Stomach (tissue), 9 donors: ENCODE measurements around the gene DNAI1. TPM values are rescaled to one million over a fixed set of nuclear protein-coding genes. Genes with fewer than 3 reads are reported as not detected.

Source experiments
- DNase-seq, 2 donors: peaks; one replicate each; pipeline versions ENCODE4 v3.0.0 to v3.0.0-alpha.2; 2013 to 2019
- H3K27ac ChIP-seq, 5 donors: fragments of 200-600 bp in 4 of 5; sonication (generic) in 4 of 5; one replicate each; pipeline ENCODE4 v1.5.1; 2013 to 2019; ENCODE audit warnings: mild to moderate bottlenecking in 1 of 5, moderate library complexity in 1 of 5
- H3K27me3 ChIP-seq, 3 donors: fragments of 200-600 bp; sonication (generic); one replicate each; pipeline ENCODE4 v1.5.1; 2017 to 2019; ENCODE audit warnings: mixed run types in 1 of 3
- H3K36me3 ChIP-seq, 4 donors: fragments of 200-600 bp; sonication (generic); 1 replicate in 3 of 4; 2 replicates in 1 of 4; pipeline ENCODE4 v1.5.1; 2016 to 2019
- H3K4me1 ChIP-seq, 4 donors: fragments of 200-600 bp; sonication (generic); one replicate each; pipeline ENCODE4 v1.5.1; 2016 to 2019
- H3K4me3 ChIP-seq, 4 donors: fragments of 200-600 bp; sonication (generic) in 3 of 4; one replicate each; pipeline ENCODE4 v1.5.1; 2016 to 2019; ENCODE audit warnings: mild to moderate bottlenecking in 1 of 4
- H3K9me3 ChIP-seq, 4 donors: fragments of 200-600 bp; sonication (generic); one replicate each; pipeline ENCODE4 v1.5.1; 2016 to 2019
- EP300 ChIP-seq: sonication (generic); formaldehyde crosslinking; IDR thresholded peaks from one replicate; pipeline ENCODE4 v1.6.1; 2017; ENCODE audit warnings: antibody characterized with exemption
- POLR2A ChIP-seq, 4 donors: fragments of 450-650 bp; IDR thresholded peaks; one replicate each; pipeline ENCODE4 v1.6.1; 2016; ENCODE audit warnings: antibody characterized with exemption in 4 of 4, control low read depth in 2 of 4, mild to moderate bottlenecking in 1 of 4, moderate library complexity in 1 of 4
- POLR2AphosphoS5 ChIP-seq, 3 donors: sonication (generic); formaldehyde crosslinking; IDR thresholded peaks; one replicate each; pipeline ENCODE4 v1.6.1; 2016; ENCODE audit warnings: antibody characterized with exemption in 3 of 3
- WGBS, 5 donors: extraction: QIAGEN DNeasy Blood & Tissue Kit in 3 of 5; methylation state at CpG; one replicate each; pipeline versions ENCODE4 v1.1.5 to v1.1.7; 2013 to 2018; 5-methylcytosine and 5-hydroxymethylcytosine counted together
- intact Hi-C: fragments of 100-400 bp; cut with DNase I; formaldehyde crosslinking; loops from one replicate; pipeline ENCODE4 v1.15.1; 2023; ENCODE audit warnings: low total_unique reads
- polyA plus RNA-seq, 3 donors: library from polyadenylated mRNA; stranded (reverse); fragments of 200-250 nt; gene quantifications; one replicate each; pipeline ENCODE4 v1.2.3, GENCODE V29; 2013
- total RNA-seq, 5 donors: library from RNA; depleted of rRNA; stranded (reverse); fragments of >200 nt; gene quantifications; one replicate each; pipeline versions ENCODE4 v1.1.0 to v1.2.3, GENCODE V29; 2014 to 2016
- TF ChIP-seq, protein P1 (sequence below), 7 experiments: fragments of 450-650 bp in 4 of 7; fragments of 200-600 bp in 3 of 7; sonication (generic) in 3 of 7; IDR thresholded peaks; one replicate each; pipeline ENCODE4 v1.5.1; 2016 to 2019; ENCODE audit warnings: antibody characterized with exemption in 7 of 7, control low read depth in 2 of 7, mild to moderate bottlenecking in 1 of 7
- donor health status: healthy with polysubstance abuse.
- donor health status: Bipolar disorder and iron deficiency.
- donor health status: healthy.

Gene DNAI1
- total and polyA plus RNA-seq, 8 donors: 0.31 to 1.0 TPM; not detected in 6

DNA sequence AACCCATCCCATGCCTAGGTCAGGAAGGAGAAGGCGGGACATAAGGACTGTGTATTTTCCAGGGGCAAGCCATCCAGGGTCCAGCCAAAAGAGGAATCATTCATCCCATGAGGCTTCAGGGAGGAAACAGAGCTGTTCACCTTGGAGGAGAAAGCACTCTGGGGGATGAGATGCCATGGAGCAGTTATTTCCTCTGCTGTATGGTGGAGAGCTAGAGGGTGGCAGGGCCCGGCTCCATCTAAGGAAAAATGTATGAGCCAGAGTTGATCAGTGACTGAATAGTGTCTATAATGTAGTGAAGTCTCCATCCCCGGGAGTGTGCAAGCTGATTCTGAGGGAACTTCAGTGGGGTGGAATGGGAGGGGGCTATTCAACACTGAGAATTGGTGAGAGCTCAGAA, 56.2 kb downstream of the DNAI1 start:
- 89 to 100% (median 95%) methylated on average over 3 of the region's 3 CpGs for WGBS, 5 donors
- no peaks in the 10 kb centered on the region for H3K36me3 ChIP-seq
- intact Hi-C loops: no loop called here
- peaks cover 0 to 21% (median 9%) of the 10 kb centered on the region in 4 donors for H3K4me1 ChIP-seq
- TF ChIP-seq EP300 (no peak), POLR2AphosphoS5 (IDR thresholded peaks at IDR 0.05) (no peak), POLR2A (IDR thresholded peaks at IDR 0.05) (no peak)
- TF ChIP-seq, protein P1, sequence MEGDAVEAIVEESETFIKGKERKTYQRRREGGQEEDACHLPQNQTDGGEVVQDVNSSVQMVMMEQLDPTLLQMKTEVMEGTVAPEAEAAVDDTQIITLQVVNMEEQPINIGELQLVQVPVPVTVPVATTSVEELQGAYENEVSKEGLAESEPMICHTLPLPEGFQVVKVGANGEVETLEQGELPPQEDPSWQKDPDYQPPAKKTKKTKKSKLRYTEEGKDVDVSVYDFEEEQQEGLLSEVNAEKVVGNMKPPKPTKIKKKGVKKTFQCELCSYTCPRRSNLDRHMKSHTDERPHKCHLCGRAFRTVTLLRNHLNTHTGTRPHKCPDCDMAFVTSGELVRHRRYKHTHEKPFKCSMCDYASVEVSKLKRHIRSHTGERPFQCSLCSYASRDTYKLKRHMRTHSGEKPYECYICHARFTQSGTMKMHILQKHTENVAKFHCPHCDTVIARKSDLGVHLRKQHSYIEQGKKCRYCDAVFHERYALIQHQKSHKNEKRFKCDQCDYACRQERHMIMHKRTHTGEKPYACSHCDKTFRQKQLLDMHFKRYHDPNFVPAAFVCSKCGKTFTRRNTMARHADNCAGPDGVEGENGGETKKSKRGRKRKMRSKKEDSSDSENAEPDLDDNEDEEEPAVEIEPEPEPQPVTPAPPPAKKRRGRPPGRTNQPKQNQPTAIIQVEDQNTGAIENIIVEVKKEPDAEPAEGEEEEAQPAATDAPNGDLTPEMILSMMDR (IDR thresholded peaks at IDR 0.05): no peak
- no peaks in the 10 kb centered on the region for H3K9me3 ChIP-seq
- no peaks in the 10 kb centered on the region for H3K27me3 ChIP-seq
- no peak for DNase-seq
- no peak overlapping the region for H3K4me3 ChIP-seq
- no peak overlapping the region for H3K27ac ChIP-seq

DNA sequence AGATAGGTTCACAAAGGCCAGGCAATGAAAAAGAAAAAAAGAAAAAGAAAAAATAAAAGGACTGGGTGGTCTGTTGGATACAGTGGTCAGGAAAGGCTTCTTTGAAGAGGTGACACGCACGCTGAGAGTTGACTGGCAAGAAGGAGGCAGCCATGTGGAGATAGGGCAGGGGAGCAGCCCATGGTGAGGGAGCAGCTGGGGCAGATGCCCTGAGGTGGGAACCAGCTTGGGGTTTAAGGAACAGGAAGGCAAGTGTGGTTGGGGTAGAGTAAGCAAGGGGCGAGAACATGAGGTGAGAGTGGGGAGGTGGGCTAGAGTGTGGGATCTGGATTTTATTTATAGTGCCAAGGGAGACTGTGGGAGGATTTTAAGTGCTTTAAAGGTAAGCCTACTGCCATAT, 57.4 kb downstream of the DNAI1 start:
- Histone ChIP-seq H3K27ac (no peak overlapping the region), H3K9me3 (no peaks in the 10 kb centered on the region), H3K27me3 (no peaks in the 10 kb centered on the region), H3K4me1 (peaks cover 0 to 21% (median 9%) of the 10 kb centered on the region in 4 donors), H3K4me3 (no peak overlapping the region), H3K36me3 (no peaks in the 10 kb centered on the region)
- intact Hi-C loops: no loop called here
- 86 to 90% (median 90%) methylated on average over 3 of the region's 3 CpGs for WGBS, 5 donors
- no peak for DNase-seq
- TF ChIP-seq EP300 (no peak), POLR2A (IDR thresholded peaks at IDR 0.05) (no peak)
- TF ChIP-seq, protein P1 (IDR thresholded peaks at IDR 0.05): no peak

DNA sequence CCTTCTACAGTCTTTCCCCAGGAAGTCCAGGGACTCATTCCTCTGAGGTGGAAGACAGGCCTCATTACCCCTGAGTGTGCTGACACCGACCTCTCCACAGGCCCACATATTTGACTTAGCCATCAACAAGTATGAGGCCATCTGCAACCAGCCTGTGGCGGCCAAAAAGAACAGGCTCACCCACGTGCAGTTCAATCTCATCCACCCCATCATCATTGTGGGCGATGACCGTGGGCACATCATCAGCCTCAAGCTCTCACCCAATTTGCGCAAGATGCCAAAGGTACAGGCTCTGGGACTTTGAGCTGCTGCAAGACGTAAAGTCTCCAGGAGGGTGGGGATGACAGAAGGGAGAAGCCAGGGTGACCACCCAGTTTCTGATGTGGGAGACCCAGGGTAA, 58.6 kb downstream of the DNAI1 start:
- intact Hi-C loops: no loop called here
- no peaks in the 10 kb centered on the region for H3K9me3 ChIP-seq
- WGBS, 5 donors: 82 to 94% (median 85%) methylated on average over 5 to 7 of the region's 7 CpGs
- DNase-seq: no peak
- H3K4me1 ChIP-seq: peaks cover 0 to 19% (median 12%) of the 10 kb centered on the region in 4 donors
- peaks cover 0 to 5% (median 0%) of the 10 kb centered on the region in 3 donors for H3K27me3 ChIP-seq
- H3K36me3 ChIP-seq: no peaks in the 10 kb centered on the region
- no peak overlapping the region for H3K27ac ChIP-seq
- H3K4me3 ChIP-seq: no peak overlapping the region
- TF ChIP-seq, protein P1 (IDR thresholded peaks at IDR 0.05): no peak
- no peak for TF ChIP-seq POLR2A (IDR thresholded peaks at IDR 0.05)
- no peak for TF ChIP-seq EP300
- TF ChIP-seq POLR2AphosphoS5 (IDR thresholded peaks at IDR 0.05): no peak

DNA sequence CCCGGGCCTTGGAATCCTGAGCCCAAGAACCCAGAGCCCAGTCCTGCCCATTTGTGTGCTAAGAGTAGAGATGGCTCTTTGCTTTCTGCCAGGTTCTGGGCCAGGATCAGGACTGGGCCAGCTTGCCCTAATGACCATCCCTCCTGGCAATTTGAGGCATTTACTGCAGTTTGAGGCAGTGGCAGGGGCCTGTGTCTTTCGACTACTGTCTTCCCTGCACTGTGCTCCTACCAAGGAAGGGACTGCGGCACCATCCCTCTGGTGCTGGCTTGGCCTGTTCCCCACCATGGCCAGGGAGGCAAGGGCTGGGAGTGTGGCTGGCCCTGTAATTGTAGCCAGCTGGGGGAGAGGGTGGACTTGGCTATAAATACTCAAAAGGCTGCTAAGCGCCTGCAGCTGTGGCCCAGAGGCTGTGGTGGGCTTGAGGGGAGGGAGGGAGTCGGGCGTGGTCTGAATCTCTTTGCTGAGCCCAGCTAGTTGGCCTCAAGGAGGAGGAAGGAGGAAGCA, 59.6 kb downstream of the DNAI1 start:
- Histone ChIP-seq H3K27ac (no peak overlapping the region), H3K4me1 (peaks cover 3 to 16% (median 13%) of the 10 kb centered on the region in 4 donors), H3K9me3 (no peaks in the 10 kb centered on the region), H3K36me3 (no peaks in the 10 kb centered on the region), H3K4me3 (no peak overlapping the region), H3K27me3 (peaks cover 0 to 9% (median 0%) of the 10 kb centered on the region in 3 donors)
- intact Hi-C loops: no loop called here
- WGBS, 5 donors: 59 to 83% (median 74%) methylated on average over 5 to 6 of the region's 6 CpGs
- no peak for TF ChIP-seq EP300
- TF ChIP-seq POLR2AphosphoS5 (IDR thresholded peaks at IDR 0.05): no peak
- no peak for TF ChIP-seq POLR2A (IDR thresholded peaks at IDR 0.05)
- TF ChIP-seq, protein P1 (IDR thresholded peaks at IDR 0.05): no peak
- DNase-seq: peak in 1 of 2 donors; percentile 50
